SU-DHL-6 (cell line): ENCODE measurements around the gene PTPRJ.

Experiments
- H2AFZ ChIP-seq: fragments of 200-600 bp; sonication (generic); 2 replicates; pipeline ENCODE4 v1.6.1; 2014; ENCODE audit warnings: low read depth, mild to moderate bottlenecking, moderate library complexity, mixed read lengths, antibody characterized with exemption, low read length; ENCODE audit not compliant: severe bottlenecking
- H3F3A ChIP-seq: fragments of 200-600 bp; shearing (Covaris generic); 2 replicates; pipeline ENCODE4 v1.6.0; 2016; ENCODE audit warnings: antibody characterized with exemption, mild to moderate bottlenecking; ENCODE audit not compliant: insufficient read depth
- H3K27ac ChIP-seq: fragments of 200-600 bp; sonication (generic); 2 replicates; pipeline ENCODE4 v1.5.1; 2016; ENCODE audit warnings: low read depth, mild to moderate bottlenecking, low read length, moderate library complexity, mixed read lengths
- H3K27me3 ChIP-seq: fragments of 200-600 bp; sonication (generic), shearing (Covaris generic); 2 replicates; pipeline ENCODE4 v1.6.0; 2014; ENCODE audit warnings: mild to moderate bottlenecking, low read length
- H3K36me3 ChIP-seq: fragments of 200-600 bp; sonication (generic); 2 replicates; pipeline ENCODE4 v1.6.1; 2014; ENCODE audit warnings: mild to moderate bottlenecking, low read length, mixed read lengths
- H3K4me2 ChIP-seq: fragments of 300-600, 200-600 bp; shearing (Covaris generic), sonication (generic); 2 replicates; pipeline ENCODE4 v1.6.0; 2014; ENCODE audit warnings: low read length, low read depth, mild to moderate bottlenecking; ENCODE audit not compliant: poor library complexity, severe bottlenecking
- H3K4me3 ChIP-seq: fragments of 200-600 bp; sonication (generic); 2 replicates; pipeline ENCODE4 v1.5.1; 2014; ENCODE audit warnings: antibody characterized with exemption, low read length, mild to moderate bottlenecking, mixed read lengths; ENCODE audit not compliant: insufficient read depth, poor library complexity, severe bottlenecking
- H3K79me2 ChIP-seq: fragments of 200-600 bp; sonication (generic); 2 replicates; pipeline ENCODE4 v1.6.1; 2014; ENCODE audit warnings: mild to moderate bottlenecking, low read length, moderate library complexity; ENCODE audit not compliant: insufficient read depth
- H3K9ac ChIP-seq: fragments of 200-600 bp; sonication (generic); 2 replicates; pipeline ENCODE4 v1.7.0; 2014; ENCODE audit warnings: mild to moderate bottlenecking, low read length
- H3K9me2 ChIP-seq: fragments of 200-600 bp; sonication (generic); replicated peaks from 2 replicates; pipeline ENCODE4 v1.6.1; 2014; ENCODE audit warnings: low read length; ENCODE audit not compliant: insufficient read depth
- H3K9me3 ChIP-seq: fragments of 200-600 bp; sonication (generic); 2 replicates; pipeline ENCODE4 v1.6.1; 2014; ENCODE audit warnings: low read length, mixed read lengths; ENCODE audit not compliant: insufficient read depth
- H4K20me1 ChIP-seq: fragments of 200-600 bp; sonication (generic); 2 replicates; pipeline ENCODE4 v1.6.1; 2014; ENCODE audit warnings: low read depth, mild to moderate bottlenecking, antibody characterized with exemption, low read length, moderate library complexity, mixed read lengths
- EZH2phosphoT487 ChIP-seq: fragments of 200-600 bp; sonication (generic), shearing (Covaris generic); conservative IDR thresholded peaks from 2 replicates; pipeline ENCODE4 v1.6.1; 2018; ENCODE audit warnings: mild to moderate bottlenecking, antibody characterized with exemption, low read length, moderate library complexity, mixed read lengths
- TF ChIP-seq, protein P1 (sequence below): fragments of 200-600 bp; sonication (generic); IDR thresholded peaks from one replicate; pipeline ENCODE4 v1.5.1; 2017; ENCODE audit warnings: antibody characterized with exemption, mild to moderate bottlenecking, low read length, moderate library complexity; ENCODE audit not compliant: insufficient read depth, poor library complexity, severe bottlenecking

Gene PTPRJ

DNA sequence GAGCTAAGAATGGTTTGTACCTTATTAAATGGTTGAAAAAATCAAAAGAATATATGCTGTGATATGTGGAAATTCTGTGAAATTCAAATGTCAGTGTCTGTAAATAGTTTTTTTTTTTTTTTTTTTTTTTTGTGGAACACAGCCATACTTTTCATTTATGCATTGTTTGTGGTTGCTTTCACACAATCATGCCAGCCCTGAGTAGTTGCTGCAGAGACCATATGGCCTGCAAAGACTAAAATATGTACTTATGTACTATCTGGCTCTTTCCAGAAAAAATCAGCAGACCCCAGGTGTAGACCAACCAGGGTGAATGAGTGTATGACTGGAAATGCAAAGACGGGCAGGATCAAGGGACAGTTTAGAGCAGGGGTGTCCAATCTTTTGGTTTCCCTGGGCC, 98.3 kb downstream of the PTPRJ start:
- TF ChIP-seq, protein P1, sequence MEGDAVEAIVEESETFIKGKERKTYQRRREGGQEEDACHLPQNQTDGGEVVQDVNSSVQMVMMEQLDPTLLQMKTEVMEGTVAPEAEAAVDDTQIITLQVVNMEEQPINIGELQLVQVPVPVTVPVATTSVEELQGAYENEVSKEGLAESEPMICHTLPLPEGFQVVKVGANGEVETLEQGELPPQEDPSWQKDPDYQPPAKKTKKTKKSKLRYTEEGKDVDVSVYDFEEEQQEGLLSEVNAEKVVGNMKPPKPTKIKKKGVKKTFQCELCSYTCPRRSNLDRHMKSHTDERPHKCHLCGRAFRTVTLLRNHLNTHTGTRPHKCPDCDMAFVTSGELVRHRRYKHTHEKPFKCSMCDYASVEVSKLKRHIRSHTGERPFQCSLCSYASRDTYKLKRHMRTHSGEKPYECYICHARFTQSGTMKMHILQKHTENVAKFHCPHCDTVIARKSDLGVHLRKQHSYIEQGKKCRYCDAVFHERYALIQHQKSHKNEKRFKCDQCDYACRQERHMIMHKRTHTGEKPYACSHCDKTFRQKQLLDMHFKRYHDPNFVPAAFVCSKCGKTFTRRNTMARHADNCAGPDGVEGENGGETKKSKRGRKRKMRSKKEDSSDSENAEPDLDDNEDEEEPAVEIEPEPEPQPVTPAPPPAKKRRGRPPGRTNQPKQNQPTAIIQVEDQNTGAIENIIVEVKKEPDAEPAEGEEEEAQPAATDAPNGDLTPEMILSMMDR: no peak
- TF ChIP-seq EZH2phosphoT487: no peak
- Histone ChIP-seq H3K27ac (no peak overlapping the region), H3K27me3 (no peaks in the 10 kb centered on the region), H4K20me1 (no peaks in the 10 kb centered on the region), H3K36me3 (no peaks in the 10 kb centered on the region), H3K4me2 (no peak overlapping the region), H3K9me2 (no peaks in the 10 kb centered on the region), H3K9me3 (no peaks in the 10 kb centered on the region), H3K9ac (no peak overlapping the region), H3K4me3 (no peak overlapping the region), H3F3A (no peaks in the 10 kb centered on the region), H3K79me2 (no peaks in the 10 kb centered on the region), H2AFZ (no peak overlapping the region)

DNA sequence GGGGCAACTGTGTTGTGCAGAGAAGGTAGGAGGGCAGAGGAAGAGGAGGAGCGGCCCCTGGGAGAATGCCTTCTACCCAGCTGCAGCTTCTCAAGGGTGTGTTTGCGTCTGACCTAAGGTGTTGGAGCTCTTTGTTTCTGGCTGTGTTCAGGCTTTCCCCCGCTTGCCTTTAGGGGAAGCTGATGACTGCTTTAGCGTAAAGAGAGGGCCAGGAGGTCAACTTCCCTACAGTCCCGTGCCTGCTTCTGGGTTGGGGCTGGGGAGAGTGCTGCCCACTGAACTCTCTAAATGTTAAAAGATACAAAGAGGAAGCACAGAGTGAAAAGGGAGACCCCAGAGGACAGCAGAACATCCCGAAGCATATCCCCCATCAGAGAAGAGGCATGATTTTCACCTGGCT, 99.2 kb downstream of the PTPRJ start:
- Histone ChIP-seq H3F3A (no peaks in the 10 kb centered on the region), H2AFZ (no peak overlapping the region), H3K79me2 (no peaks in the 10 kb centered on the region), H3K9ac (no peak overlapping the region), H3K27ac (no peak overlapping the region), H3K9me3 (no peaks in the 10 kb centered on the region), H3K27me3 (no peaks in the 10 kb centered on the region), H4K20me1 (no peaks in the 10 kb centered on the region), H3K9me2 (no peaks in the 10 kb centered on the region), H3K36me3 (no peaks in the 10 kb centered on the region), H3K4me2 (no peak overlapping the region), H3K4me3 (no peak overlapping the region)
- TF ChIP-seq EZH2phosphoT487: no peak
- TF ChIP-seq, protein P1: no peak

DNA sequence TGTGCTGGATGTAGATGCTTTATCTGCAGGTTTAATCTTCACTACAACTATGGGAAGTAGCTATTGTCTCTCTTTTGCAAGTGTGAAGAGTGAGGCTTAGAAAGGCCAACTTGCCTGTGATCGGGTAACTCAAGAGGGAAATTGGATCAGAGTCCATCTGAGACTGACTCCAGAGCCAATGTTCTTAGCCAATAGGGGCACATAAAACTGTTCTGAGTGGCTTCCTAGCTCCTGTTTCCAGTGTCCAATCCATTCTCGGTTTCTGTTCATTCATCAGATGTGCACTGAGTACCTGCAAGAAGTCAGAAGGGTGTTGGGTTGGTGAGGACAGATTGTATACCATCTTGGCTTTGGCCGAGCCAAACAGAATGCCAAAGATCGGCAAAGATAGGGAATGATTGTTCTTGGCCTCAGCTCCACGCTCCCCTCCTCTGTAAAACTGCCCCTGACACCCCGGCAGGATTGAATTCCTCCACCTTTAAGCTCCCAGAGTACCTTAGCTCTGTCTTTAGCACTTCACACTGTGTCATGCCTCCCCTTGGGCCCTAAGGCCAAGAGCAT, 100.0 kb downstream of the PTPRJ start:
- Histone ChIP-seq H3K36me3 (no peaks in the 10 kb centered on the region), H3K9ac (no peak overlapping the region), H3K9me2 (no peaks in the 10 kb centered on the region), H3K27me3 (no peaks in the 10 kb centered on the region), H3K27ac (no peak overlapping the region), H4K20me1 (no peaks in the 10 kb centered on the region), H3F3A (no peaks in the 10 kb centered on the region), H2AFZ (no peak overlapping the region), H3K79me2 (no peaks in the 10 kb centered on the region), H3K4me2 (no peak overlapping the region), H3K9me3 (no peaks in the 10 kb centered on the region), H3K4me3 (no peak overlapping the region)
- TF ChIP-seq, protein P1: no peak
- TF ChIP-seq EZH2phosphoT487: no peak
